ENCODE data around the gene TECPR2.

The TECPR2 gene

GRCh38 chr14:102501751-102502315 is 139.1 kb downstream of the TECPR2 start:
- H3K4me3 ChIP-seq (ENCODE audit: low read depth, low read length), result no peak overlapping the region
- no peak for DNase-seq (ENCODE audit: low read depth)

GRCh38 chr14:102502571-102502970 is 139.8 kb downstream of the TECPR2 start:
- DNase-seq (ENCODE audit: low read depth), result no peak
- no peak overlapping the region for H3K4me3 ChIP-seq (ENCODE audit: low read depth, low read length)

- DNase-seq (ENCODE audit: low read depth), result no peak
- H3K4me3 ChIP-seq (ENCODE audit: low read depth, low read length), result no peak overlapping the region
Measured at GRCh38 chr14:102503641-102504327, 141.0 kb downstream of the TECPR2 start.

GRCh38 chr14:102504328-102504999 is 141.7 kb downstream of the TECPR2 start:
- no peak for DNase-seq (ENCODE audit: low read depth)
- no peak overlapping the region for H3K4me3 ChIP-seq (ENCODE audit: low read depth, low read length)

GRCh38 chr14:102505000-102505619 is 142.4 kb downstream of the TECPR2 start:
- no peak overlapping the region for H3K4me3 ChIP-seq (ENCODE audit: low read depth, low read length)

GRCh38 chr14:102505775-102506625 is 143.3 kb downstream of the TECPR2 start:
- no peak for DNase-seq (ENCODE audit: low read depth)

More at GRCh38 chr14:102505000-102505619, 142.4 kb downstream of the TECPR2 start:
- no peak for DNase-seq (ENCODE audit: low read depth)

GRCh38 chr14:102506626-102506925 is 143.8 kb downstream of the TECPR2 start:
- DNase-seq (ENCODE audit: low read depth), result no peak
- H3K4me3 ChIP-seq (ENCODE audit: low read depth, low read length), result no peak overlapping the region

More at GRCh38 chr14:102505775-102506625, 143.3 kb downstream of the TECPR2 start:
- H3K4me3 ChIP-seq (ENCODE audit: low read depth, low read length), result no peak overlapping the region

- DNase-seq (ENCODE audit: low read depth), result no peak
- no peak overlapping the region for H3K4me3 ChIP-seq (ENCODE audit: low read depth, low read length)
Measured at GRCh38 chr14:102507081-102507856, 144.5 kb downstream of the TECPR2 start.

- DNase-seq (ENCODE audit: low read depth), result no peak
- no peak overlapping the region for H3K4me3 ChIP-seq (ENCODE audit: low read depth, low read length)
Measured at GRCh38 chr14:102507857-102508312, 145.1 kb downstream of the TECPR2 start.

GRCh38 chr14:102508410-102508773 is 145.7 kb downstream of the TECPR2 start:
- DNase-seq (ENCODE audit: low read depth), result no peak
- H3K4me3 ChIP-seq (ENCODE audit: low read depth, low read length), result peak overlapping the region; percentile 59

- DNase-seq (ENCODE audit: low read depth), result no peak
- peak overlapping the region; percentile 59 for H3K4me3 ChIP-seq (ENCODE audit: low read depth, low read length)
Measured at GRCh38 chr14:102508774-102509745, 146.3 kb downstream of the TECPR2 start.

GRCh38 chr14:102509746-102510615 is 147.2 kb downstream of the TECPR2 start, which contains the start of gene ANKRD9:
ANKRD9 (minus strand) TSS chr14:102509776; CDS start chr14:102507889, 1,887 bp downstream.
- peak; percentile 68 for DNase-seq (ENCODE audit: low read depth)

GRCh38 chr14:102510616-102511520 is 148.1 kb downstream of the TECPR2 start:
- peak overlapping the region; percentile 62 for H3K4me3 ChIP-seq (ENCODE audit: low read depth, low read length)
- no peak for DNase-seq (ENCODE audit: low read depth)

More at GRCh38 chr14:102509746-102510615, 147.2 kb downstream of the TECPR2 start, which contains the start of gene ANKRD9:
- H3K4me3 ChIP-seq (ENCODE audit: low read depth, low read length), result peak within 1 kb of the TSS; percentile 62

GRCh38 chr14:102511538-102511937 is 148.8 kb downstream of the TECPR2 start:
- no peak overlapping the region for H3K4me3 ChIP-seq (ENCODE audit: low read depth, low read length)
- no peak for DNase-seq (ENCODE audit: low read depth)

GRCh38 chr14:102512793-102513300 is 150.1 kb downstream of the TECPR2 start:
- DNase-seq (ENCODE audit: low read depth), result no peak
- H3K4me3 ChIP-seq (ENCODE audit: low read depth, low read length), result no peak overlapping the region
